ENCODE measurements around the gene FRMD8.

Gene FRMD8

DNA sequence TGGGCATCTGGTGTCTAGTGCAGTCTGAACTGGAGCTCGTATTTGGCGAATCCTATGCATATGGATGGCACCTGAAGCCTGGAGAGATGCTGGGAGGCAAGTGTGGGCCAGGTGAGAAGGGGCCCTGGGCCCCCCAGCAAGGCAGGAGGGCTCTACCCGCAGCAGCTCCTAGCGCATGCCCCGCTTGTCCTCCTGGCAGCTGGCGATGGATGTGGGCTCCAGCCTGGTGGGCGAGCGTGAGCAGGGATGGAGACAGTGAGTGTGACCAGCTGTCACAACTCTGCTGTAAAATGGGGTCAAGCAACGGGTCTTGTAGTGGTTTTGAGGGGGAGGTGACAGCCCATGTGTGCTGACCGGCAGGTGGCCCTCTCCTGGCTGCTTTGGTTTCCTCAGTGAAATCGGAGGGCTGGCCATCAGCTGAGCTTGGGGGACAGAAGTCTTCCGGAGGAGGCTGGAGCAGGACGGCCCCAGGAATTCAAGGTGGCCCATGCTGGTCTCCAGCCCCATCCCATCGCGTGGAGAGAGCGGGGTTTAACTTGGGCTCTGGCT is 12.0 kb downstream of the FRMD8 start:
- no peak overlapping the region for H3K4me3 ChIP-seq (ENCODE audit: low read depth, low read length)
- in situ Hi-C loops (cut with HindIII; ENCODE audit: low sequenced_read_pairs) = no loop called here
- TF ChIP-seq, protein P1, sequence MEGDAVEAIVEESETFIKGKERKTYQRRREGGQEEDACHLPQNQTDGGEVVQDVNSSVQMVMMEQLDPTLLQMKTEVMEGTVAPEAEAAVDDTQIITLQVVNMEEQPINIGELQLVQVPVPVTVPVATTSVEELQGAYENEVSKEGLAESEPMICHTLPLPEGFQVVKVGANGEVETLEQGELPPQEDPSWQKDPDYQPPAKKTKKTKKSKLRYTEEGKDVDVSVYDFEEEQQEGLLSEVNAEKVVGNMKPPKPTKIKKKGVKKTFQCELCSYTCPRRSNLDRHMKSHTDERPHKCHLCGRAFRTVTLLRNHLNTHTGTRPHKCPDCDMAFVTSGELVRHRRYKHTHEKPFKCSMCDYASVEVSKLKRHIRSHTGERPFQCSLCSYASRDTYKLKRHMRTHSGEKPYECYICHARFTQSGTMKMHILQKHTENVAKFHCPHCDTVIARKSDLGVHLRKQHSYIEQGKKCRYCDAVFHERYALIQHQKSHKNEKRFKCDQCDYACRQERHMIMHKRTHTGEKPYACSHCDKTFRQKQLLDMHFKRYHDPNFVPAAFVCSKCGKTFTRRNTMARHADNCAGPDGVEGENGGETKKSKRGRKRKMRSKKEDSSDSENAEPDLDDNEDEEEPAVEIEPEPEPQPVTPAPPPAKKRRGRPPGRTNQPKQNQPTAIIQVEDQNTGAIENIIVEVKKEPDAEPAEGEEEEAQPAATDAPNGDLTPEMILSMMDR (IDR thresholded peaks at IDR 0.05; ENCODE audit: low read depth, low read length) = no peak
- DNase-seq (ENCODE audit: low read depth, low spot score) = no peak

DNA sequence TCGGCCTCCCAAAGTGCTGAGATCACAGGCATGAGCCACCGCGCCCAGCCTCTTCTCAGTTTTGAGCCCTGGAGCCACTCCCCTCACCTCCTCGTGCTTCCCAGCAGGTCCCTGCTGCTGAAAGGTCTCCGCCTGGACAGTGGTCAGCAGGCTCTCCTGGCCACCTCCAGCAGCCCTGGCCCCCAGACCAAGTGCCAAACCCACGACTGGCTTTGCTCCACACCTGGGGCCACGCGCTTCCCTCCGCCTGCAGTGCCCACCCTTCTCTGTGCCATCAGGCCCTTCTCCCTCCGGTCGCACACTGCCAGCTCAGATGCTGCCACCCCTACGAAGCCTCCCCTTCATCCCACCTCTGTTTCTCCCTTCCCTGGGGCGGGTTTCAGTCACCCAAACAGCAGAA is 12.8 kb downstream of the FRMD8 start:
- TF ChIP-seq, protein P1 (IDR thresholded peaks at IDR 0.05; ENCODE audit: low read depth, low read length) = no peak
- no peak for DNase-seq (ENCODE audit: low read depth, low spot score)
- in situ Hi-C loops (cut with HindIII; ENCODE audit: low sequenced_read_pairs) = no loop called here
- no peak overlapping the region for H3K4me3 ChIP-seq (ENCODE audit: low read depth, low read length)

DNA sequence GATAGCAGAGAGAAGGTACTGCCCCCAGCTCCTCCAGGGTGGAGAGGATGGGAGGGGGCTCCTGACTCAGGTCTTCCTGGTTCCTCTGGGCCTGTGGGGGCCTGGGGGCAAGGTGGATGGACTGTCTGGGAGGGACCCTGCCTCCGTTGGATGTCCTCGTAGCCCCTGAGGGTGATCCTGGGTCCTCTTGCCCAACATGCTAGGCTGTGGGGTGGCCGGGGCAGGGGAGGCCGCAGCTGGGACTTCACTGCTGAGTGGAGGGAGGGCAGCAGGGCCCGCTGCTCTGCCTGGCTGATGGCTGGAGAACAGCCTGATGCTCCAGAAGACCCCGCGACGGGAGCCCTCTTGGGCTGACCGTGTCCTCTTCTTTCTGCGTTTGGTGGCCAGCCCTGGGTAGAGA is 13.4 kb downstream of the FRMD8 start:
- no peak overlapping the region for H3K4me3 ChIP-seq (ENCODE audit: low read depth, low read length)
- no peak for DNase-seq (ENCODE audit: low read depth, low spot score)
- in situ Hi-C loops (cut with HindIII; ENCODE audit: low sequenced_read_pairs) = no loop called here
- TF ChIP-seq, protein P1 (IDR thresholded peaks at IDR 0.05; ENCODE audit: low read depth, low read length) = no peak

DNA sequence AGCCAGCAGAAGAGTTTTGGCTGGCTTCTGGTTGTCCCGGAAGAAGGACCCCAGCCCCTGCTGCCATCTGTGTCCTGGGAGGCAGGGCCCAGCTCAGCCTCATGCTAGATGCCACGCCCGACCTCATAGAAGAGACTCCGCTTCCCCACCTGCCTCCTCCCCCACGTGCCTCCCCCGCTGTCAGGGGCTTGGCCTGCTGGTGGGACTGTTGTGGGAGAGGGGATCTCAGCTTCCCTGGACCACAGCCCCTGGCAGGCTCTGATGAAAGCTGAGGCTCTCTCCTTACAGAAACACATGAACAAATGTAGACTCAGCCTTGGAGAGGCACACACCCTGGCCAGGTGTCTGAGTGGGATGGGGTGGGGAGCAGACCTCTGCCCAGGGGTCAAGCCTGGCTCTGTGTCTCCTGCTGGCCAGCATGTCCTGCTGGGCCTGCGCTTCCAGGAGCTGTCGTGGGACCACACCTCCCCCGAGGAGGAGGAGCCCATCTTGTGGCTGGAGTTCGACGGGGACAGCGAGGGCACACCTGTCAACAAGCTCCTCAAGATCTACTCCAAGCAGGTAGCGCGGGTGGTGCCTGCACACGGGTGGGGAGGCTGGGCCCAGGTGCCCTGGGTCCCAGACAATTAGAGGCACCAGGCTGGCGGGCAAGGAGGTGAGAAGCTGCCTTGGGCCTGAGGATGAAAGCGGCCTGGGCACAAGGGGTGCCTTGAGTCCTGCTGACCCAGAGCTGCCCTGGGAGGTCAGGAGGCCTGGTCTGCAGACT is 14.1 kb downstream of the FRMD8 start:
- TF ChIP-seq, protein P1 (IDR thresholded peaks at IDR 0.05; ENCODE audit: low read depth, low read length) = no peak
- in situ Hi-C loops (cut with HindIII; ENCODE audit: low sequenced_read_pairs) = no loop called here
- H3K4me3 ChIP-seq (ENCODE audit: low read depth, low read length) = no peak overlapping the region
- no peak for DNase-seq (ENCODE audit: low read depth, low spot score)

DNA sequence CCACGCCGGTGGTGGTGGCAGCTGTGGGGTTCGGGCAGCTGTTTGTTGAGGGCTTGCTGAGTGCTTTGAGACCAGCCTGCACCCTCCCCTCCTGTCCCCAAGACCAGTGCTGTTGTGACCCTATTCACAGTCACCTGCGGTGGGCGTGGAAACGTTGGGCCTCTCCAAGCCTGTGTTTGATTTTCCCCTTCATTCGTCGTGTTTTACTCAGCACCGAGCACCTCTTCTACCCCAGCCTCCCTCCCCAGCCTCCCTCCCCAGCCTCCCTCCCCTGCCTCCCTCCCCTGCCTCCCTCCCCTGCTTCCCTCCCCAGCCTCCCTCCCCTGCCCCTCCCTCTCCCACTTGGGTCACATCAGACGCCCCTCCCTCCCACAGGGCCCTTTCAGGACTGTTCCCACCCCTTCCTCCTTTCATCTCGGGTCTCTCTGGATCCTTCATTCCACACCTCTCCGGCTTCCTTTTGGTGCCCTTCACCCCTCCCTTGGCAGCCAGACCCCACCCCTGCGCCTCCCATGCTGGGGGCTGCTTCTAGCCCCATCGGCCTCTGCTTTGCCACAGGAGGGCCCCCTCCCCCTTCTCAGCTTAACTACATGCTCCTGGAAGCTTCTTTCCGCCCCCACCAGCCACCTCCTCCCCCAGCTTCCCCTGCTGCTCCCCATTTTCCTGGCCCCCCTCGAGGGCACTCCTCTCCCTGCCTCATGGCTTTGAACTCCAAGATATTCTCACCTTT is 14.8 kb downstream of the FRMD8 start:
- in situ Hi-C loops (cut with HindIII; ENCODE audit: low sequenced_read_pairs) = no loop called here
- no peak for DNase-seq (ENCODE audit: low read depth, low spot score)
- H3K4me3 ChIP-seq (ENCODE audit: low read depth, low read length) = no peak overlapping the region
- TF ChIP-seq, protein P1 (IDR thresholded peaks at IDR 0.05; ENCODE audit: low read depth, low read length) = no peak

DNA sequence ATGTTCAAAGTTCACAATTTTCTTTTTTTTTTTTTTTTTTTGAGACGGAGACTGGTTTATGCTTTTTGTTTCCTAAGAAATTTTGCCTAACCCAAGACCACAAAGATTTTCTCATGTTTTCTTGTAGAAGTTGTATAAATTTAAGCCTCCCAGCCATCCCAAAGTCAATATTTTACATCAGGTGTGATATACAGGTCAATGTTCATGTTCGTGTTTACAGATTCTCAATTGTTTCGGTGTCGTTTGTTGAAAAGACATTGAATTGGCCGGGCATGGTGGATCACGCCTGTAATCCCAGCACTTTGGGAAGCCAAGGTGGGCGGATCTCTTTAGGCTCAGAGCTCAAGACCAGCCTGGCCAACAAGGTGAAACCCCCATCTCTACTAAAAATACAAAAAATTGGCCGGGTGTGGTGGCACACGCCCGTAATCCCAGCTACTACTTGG is 15.4 kb downstream of the FRMD8 start:
- TF ChIP-seq, protein P1 (IDR thresholded peaks at IDR 0.05; ENCODE audit: low read depth, low read length) = no peak
- in situ Hi-C loops (cut with HindIII; ENCODE audit: low sequenced_read_pairs) = no loop called here
- no peak overlapping the region for H3K4me3 ChIP-seq (ENCODE audit: low read depth, low read length)
- no peak for DNase-seq (ENCODE audit: low read depth, low spot score)

All from astrocyte of the spinal cord (primary cell).